ENCODE data around the gene RANBP17.

GRCh38 chr5:171288066-171288465 lies 426.2 kb downstream of the RANBP17 start:
- TF ChIP-seq CTCF (conservative IDR thresholded peaks at IDR 0.05; ENCODE audit: low read depth, low read length) (no peak), MAZ (IDR thresholded peaks at IDR 0.05; ENCODE audit: borderline replicate concordance, low read depth, low read length) (no peak), CHD1 (IDR thresholded peaks at IDR 0.05; ENCODE audit: low read depth, low read length) (no peak), CEBPB (IDR thresholded peaks at IDR 0.05; ENCODE audit: low read depth, low read length) (no peak), POLR2A (IDR thresholded peaks at IDR 0.05; ENCODE audit: low read depth, low read length) (no peak), RAD21 (IDR thresholded peaks at IDR 0.05; ENCODE audit: low read length) (no peak), FOS (IDR thresholded peaks at IDR 0.05; ENCODE audit: low read depth, low read length) (no peak), RFX5 (IDR thresholded peaks at IDR 0.05; ENCODE audit: low read depth, low read length) (no peak), BHLHE40 (IDR thresholded peaks at IDR 0.05; ENCODE audit: low read depth, low read length) (no peak), RCOR1 (IDR thresholded peaks at IDR 0.05; ENCODE audit: insufficient replicate concordance, low read length) (no peak), ELK1 (IDR thresholded peaks at IDR 0.05; ENCODE audit: borderline replicate concordance, low read depth, low read length) (no peak), NFE2L2 (IDR thresholded peaks at IDR 0.05; ENCODE audit: low read depth, low read length) (no peak)
- TF ChIP-seq, protein P1, sequence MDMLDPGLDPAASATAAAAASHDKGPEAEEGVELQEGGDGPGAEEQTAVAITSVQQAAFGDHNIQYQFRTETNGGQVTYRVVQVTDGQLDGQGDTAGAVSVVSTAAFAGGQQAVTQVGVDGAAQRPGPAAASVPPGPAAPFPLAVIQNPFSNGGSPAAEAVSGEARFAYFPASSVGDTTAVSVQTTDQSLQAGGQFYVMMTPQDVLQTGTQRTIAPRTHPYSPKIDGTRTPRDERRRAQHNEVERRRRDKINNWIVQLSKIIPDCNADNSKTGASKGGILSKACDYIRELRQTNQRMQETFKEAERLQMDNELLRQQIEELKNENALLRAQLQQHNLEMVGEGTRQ (IDR thresholded peaks at IDR 0.05; ENCODE audit: low read depth, low read length), result no peak

Data from IMR-90 (cell line).